ENCODE measurements around the gene TMEM191B.
"Not testable (repeated sequence)": the region's sequence is repeated elsewhere in the genome, so short reads cannot be mapped to it uniquely, and the experiment has no call there.

DNA sequence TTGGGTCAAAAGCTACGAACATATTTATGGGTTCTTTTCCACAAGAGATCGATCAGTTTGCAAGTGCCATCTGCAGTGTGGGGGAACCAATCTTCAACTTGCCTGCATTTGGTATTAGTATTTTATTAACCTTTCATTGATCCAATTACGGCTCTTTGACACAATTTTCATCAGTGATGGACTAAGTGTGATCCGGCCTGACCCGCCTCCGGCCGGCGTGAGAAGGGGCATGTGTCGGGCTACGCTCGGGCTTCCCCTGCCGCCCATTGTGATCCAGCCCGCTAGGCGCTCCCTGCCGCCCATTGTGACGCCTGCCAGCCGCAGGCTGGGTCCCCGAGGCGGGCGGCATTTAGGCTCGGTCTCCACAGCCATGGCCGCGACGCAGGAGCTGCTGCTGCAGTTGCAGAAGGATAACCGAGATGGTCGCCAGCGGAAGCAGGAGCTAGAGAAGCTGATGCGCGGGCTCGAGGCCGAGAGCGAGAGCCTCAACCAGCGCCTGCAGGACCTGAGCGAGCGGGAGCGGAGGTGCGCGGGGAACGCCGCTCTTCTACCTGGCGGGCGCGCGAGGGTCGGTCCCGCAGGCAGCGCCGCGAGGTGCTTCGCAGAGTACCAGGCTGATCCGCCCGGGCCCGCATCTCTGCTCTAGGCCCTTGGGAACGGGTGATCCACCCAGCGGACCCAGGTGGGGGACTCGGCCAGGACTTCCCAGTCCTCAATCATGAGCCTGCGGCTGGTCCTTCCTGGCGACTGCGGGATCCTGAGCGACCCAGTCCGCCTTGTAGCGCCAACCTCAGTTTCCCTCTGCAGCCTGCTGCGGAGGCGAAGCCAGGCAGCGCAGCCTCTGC is at the start of gene TMEM191B:
- TF ChIP-seq, protein P1, sequence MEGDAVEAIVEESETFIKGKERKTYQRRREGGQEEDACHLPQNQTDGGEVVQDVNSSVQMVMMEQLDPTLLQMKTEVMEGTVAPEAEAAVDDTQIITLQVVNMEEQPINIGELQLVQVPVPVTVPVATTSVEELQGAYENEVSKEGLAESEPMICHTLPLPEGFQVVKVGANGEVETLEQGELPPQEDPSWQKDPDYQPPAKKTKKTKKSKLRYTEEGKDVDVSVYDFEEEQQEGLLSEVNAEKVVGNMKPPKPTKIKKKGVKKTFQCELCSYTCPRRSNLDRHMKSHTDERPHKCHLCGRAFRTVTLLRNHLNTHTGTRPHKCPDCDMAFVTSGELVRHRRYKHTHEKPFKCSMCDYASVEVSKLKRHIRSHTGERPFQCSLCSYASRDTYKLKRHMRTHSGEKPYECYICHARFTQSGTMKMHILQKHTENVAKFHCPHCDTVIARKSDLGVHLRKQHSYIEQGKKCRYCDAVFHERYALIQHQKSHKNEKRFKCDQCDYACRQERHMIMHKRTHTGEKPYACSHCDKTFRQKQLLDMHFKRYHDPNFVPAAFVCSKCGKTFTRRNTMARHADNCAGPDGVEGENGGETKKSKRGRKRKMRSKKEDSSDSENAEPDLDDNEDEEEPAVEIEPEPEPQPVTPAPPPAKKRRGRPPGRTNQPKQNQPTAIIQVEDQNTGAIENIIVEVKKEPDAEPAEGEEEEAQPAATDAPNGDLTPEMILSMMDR (IDR thresholded peaks at IDR 0.05; ENCODE audit: poor library complexity, severe bottlenecking): not testable (repeated sequence)
- not testable (repeated sequence) for TF ChIP-seq POLR2AphosphoS5 (IDR thresholded peaks at IDR 0.05); SMC3 (conservative IDR thresholded peaks at IDR 0.05; ENCODE audit: poor library complexity); RAD21 (conservative IDR thresholded peaks at IDR 0.05); EZH2 (IDR thresholded peaks at IDR 0.05; ENCODE audit: borderline replicate concordance, insufficient read depth, low read length, poor library complexity, severe bottlenecking); EP300 (conservative IDR thresholded peaks at IDR 0.05; ENCODE audit: poor library complexity, severe bottlenecking); TAF1 (IDR thresholded peaks at IDR 0.05; ENCODE audit: low read depth); MXI1 (conservative IDR thresholded peaks at IDR 0.05; ENCODE audit: poor library complexity, severe bottlenecking)
- TF ChIP-seq, protein P2, sequence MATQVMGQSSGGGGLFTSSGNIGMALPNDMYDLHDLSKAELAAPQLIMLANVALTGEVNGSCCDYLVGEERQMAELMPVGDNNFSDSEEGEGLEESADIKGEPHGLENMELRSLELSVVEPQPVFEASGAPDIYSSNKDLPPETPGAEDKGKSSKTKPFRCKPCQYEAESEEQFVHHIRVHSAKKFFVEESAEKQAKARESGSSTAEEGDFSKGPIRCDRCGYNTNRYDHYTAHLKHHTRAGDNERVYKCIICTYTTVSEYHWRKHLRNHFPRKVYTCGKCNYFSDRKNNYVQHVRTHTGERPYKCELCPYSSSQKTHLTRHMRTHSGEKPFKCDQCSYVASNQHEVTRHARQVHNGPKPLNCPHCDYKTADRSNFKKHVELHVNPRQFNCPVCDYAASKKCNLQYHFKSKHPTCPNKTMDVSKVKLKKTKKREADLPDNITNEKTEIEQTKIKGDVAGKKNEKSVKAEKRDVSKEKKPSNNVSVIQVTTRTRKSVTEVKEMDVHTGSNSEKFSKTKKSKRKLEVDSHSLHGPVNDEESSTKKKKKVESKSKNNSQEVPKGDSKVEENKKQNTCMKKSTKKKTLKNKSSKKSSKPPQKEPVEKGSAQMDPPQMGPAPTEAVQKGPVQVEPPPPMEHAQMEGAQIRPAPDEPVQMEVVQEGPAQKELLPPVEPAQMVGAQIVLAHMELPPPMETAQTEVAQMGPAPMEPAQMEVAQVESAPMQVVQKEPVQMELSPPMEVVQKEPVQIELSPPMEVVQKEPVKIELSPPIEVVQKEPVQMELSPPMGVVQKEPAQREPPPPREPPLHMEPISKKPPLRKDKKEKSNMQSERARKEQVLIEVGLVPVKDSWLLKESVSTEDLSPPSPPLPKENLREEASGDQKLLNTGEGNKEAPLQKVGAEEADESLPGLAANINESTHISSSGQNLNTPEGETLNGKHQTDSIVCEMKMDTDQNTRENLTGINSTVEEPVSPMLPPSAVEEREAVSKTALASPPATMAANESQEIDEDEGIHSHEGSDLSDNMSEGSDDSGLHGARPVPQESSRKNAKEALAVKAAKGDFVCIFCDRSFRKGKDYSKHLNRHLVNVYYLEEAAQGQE (IDR thresholded peaks at IDR 0.05; ENCODE audit: borderline replicate concordance): not testable (repeated sequence)
